WTC11 (cell line): ENCODE measurements around the gene PTPRS. TPM values are rescaled to one million over a fixed set of nuclear protein-coding genes. Genes with fewer than 3 reads are reported as not detected.
"Not testable (repeated sequence)": the region's sequence is repeated elsewhere in the genome, so short reads cannot be mapped to it uniquely, and the experiment has no call there.

ENCODE experiments used
- ATAC-seq: fragments of 200-7000 bp; cut with Tn5 transposase; 2 replicates; pipeline ENCODE4 v1.10.0; 2021; ENCODE audit warnings: mild to moderate bottlenecking, moderate library complexity
- CTCF ChIA-PET: fragments of 300-600 bp; sonication (Branson Sonifier 250); formaldehyde crosslinking; loops from one replicate; lab custom pipeline; 2021; ENCODE audit warnings: antibody characterized with exemption; lab: Charles Lee
- POLR2A ChIA-PET: fragments of 350-600 bp; sonication (Branson Sonifier 250); formaldehyde crosslinking; loops from one replicate; lab custom pipeline; 2021; ENCODE audit warnings: antibody characterized with exemption; lab: Charles Lee
- DNase-seq: peaks from one replicate; pipeline ENCODE4 v3.0.0; 2021; ENCODE audit warnings: low spot score
- H3K27ac Mint-ChIP-seq: 2 replicates; pipeline ENCODE4 v1.8.0; 2021; ENCODE audit warnings: mixed read lengths
- H3K27me3 Mint-ChIP-seq: 2 replicates; pipeline ENCODE4 v1.8.0; 2021; ENCODE audit warnings: low read depth, mild to moderate bottlenecking, moderate library complexity, mixed read lengths
- H3K36me3 Mint-ChIP-seq: 2 replicates; pipeline ENCODE4 v1.8.0; 2021; ENCODE audit warnings: mixed read lengths
- H3K4me1 Mint-ChIP-seq: 2 replicates; pipeline ENCODE4 v1.8.0; 2022; ENCODE audit warnings: mixed read lengths
- H3K4me3 Mint-ChIP-seq: 2 replicates; pipeline ENCODE4 v1.8.0; 2021; ENCODE audit warnings: mild to moderate bottlenecking, moderate library complexity, mixed read lengths
- H3K9me3 Mint-ChIP-seq: 2 replicates; pipeline ENCODE4 v1.8.0; 2021; ENCODE audit warnings: mixed read lengths
- ARID4B ChIP-seq: sonication (generic); formaldehyde crosslinking; IDR thresholded peaks from 2 replicates; pipeline ENCODE4 v1.8.0; 2023; ENCODE audit warnings: missing genetic modification reagents, mild to moderate bottlenecking, borderline replicate concordance
- ATF2 ChIP-seq: sonication (generic); formaldehyde crosslinking; IDR thresholded peaks from 2 replicates; pipeline ENCODE4 v1.8.1; 2022; ENCODE audit warnings: low read depth, missing genetic modification reagents, borderline replicate concordance
- ELF4 ChIP-seq: sonication (generic); formaldehyde crosslinking; IDR thresholded peaks from 2 replicates; pipeline ENCODE4 v1.8.1; 2022; ENCODE audit warnings: low read depth, mild to moderate bottlenecking, moderate library complexity, missing genetic modification reagents
- NR1H2 ChIP-seq: sonication (generic); formaldehyde crosslinking; IDR thresholded peaks from 2 replicates; pipeline ENCODE4 v1.9.0; 2021; ENCODE audit warnings: mild to moderate bottlenecking, moderate library complexity, missing genetic modification reagents
- NR3C1 ChIP-seq: sonication (generic); formaldehyde crosslinking; conservative IDR thresholded peaks from 2 replicates; pipeline ENCODE4 v1.8.1; 2023; ENCODE audit warnings: low read depth, mild to moderate bottlenecking, missing genetic modification reagents
- SP1 ChIP-seq: sonication (generic); formaldehyde crosslinking; conservative IDR thresholded peaks from 2 replicates; pipeline ENCODE4 v1.8.1; 2022; ENCODE audit warnings: missing genetic modification reagents
- STAT6 ChIP-seq: sonication (generic); formaldehyde crosslinking; conservative IDR thresholded peaks from 2 replicates; pipeline ENCODE4 v1.8.1; 2023; ENCODE audit warnings: mild to moderate bottlenecking, low read depth, missing genetic modification reagents, moderate library complexity
- USF1 ChIP-seq: sonication (generic); formaldehyde crosslinking; IDR thresholded peaks from 2 replicates; pipeline ENCODE4 v1.8.0; 2022; ENCODE audit warnings: mild to moderate bottlenecking, missing genetic modification reagents
- ZNF219 ChIP-seq: sonication (generic); formaldehyde crosslinking; IDR thresholded peaks from 2 replicates; pipeline ENCODE4 v1.8.0; 2023; ENCODE audit warnings: missing genetic modification reagents, mild to moderate bottlenecking, borderline replicate concordance
- ZNF512 ChIP-seq: sonication (generic); formaldehyde crosslinking; IDR thresholded peaks from 2 replicates; pipeline ENCODE4 v1.8.1; 2022; ENCODE audit warnings: missing genetic modification reagents, borderline replicate concordance
- ZSCAN18 ChIP-seq: fragments of 250-450 bp; sonication (Bioruptor Pico); IDR thresholded peaks from 2 replicates; pipeline ENCODE4 v2.1.2; 2022; ENCODE audit warnings: mild to moderate bottlenecking, moderate library complexity
- total RNA-seq: library from RNA; stranded (reverse); gene quantifications from 3 replicates; pipeline ENCODE4 v1.2.3, GENCODE V29; 2021

Gene PTPRS
- total RNA-seq, 1 experiment from 2014 or later, result 201 TPM

- TF ChIP-seq ELF4 (CRISPR knock-in tag), result no peak
- TF ChIP-seq ZNF512 (CRISPR knock-in tag), result no peak
- TF ChIP-seq USF1 (CRISPR knock-in tag), result no peak
- TF ChIP-seq ATF2 (CRISPR knock-in tag), result no peak
- no peak for TF ChIP-seq ZSCAN18 (CRISPR knock-in tag)
- no peak for TF ChIP-seq NR1H2 (CRISPR knock-in tag)
- no peak for TF ChIP-seq ZNF219 (CRISPR knock-in tag)
- TF ChIP-seq NR3C1, result no peak
- TF ChIP-seq STAT6 (CRISPR knock-in tag), result no peak
- no peak for TF ChIP-seq ARID4B (CRISPR knock-in tag)
- H3K36me3 Mint-ChIP-seq, result no peaks in the 10 kb centered on the region
- no peak for ATAC-seq
- DNase-seq, result no peak
- H3K9me3 Mint-ChIP-seq, result no peaks in the 10 kb centered on the region
- no peak overlapping the region for H3K27ac Mint-ChIP-seq
- ChIA-PET POLR2A (no interaction called here), CTCF (no interaction called here)
- H3K27me3 Mint-ChIP-seq, result no peaks in the 10 kb centered on the region; the same call in 1 of the 2 replicates
- no peak overlapping the region for H3K4me3 Mint-ChIP-seq
- peaks cover 3% of the 10 kb centered on the region for H3K4me1 Mint-ChIP-seq
Measured at GRCh38 chr19:5365905-5366304, 25.3 kb upstream of the PTPRS start.

GRCh38 chr19:5364674-5365073 lies 24.1 kb upstream of the PTPRS start:
- Mint-ChIP-seq H3K4me3 (no peak overlapping the region), H3K9me3 (no peaks in the 10 kb centered on the region), H3K27ac (no peak overlapping the region), H3K36me3 (no peaks in the 10 kb centered on the region), H3K4me1 (peaks cover 3% of the 10 kb centered on the region), H3K27me3 (no peaks in the 10 kb centered on the region; the same call in 1 of the 2 replicates)
- DNase-seq, result peak; percentile 63
- ATAC-seq, result peak; percentile 99
- ChIA-PET CTCF (interaction anchor here (0.9 to 1.5 kb wide), 13 partner anchors 11 to 216 kb away, joined by 3 to 9 read pairs (median 3); partner anchors contain the start of gene TINCR), POLR2A (interaction anchor here (0.7 kb wide), 1 partner anchor 150 kb away, joined by 7 read pairs; no protein-coding TSS in a partner anchor)
- peak; percentile 34; the same call in 1 of the 2 replicates for TF ChIP-seq SP1
- no peak for TF ChIP-seq USF1 (CRISPR knock-in tag)

GRCh38 chr19:5361839-5362238 lies 21.2 kb upstream of the PTPRS start:
- H3K27ac Mint-ChIP-seq, POLR2A ChIA-PET, DNase-seq, H3K4me3 Mint-ChIP-seq, CTCF ChIA-PET, H3K36me3 Mint-ChIP-seq, ATAC-seq, H3K9me3 Mint-ChIP-seq: not testable (repeated sequence)
- Mint-ChIP-seq H3K4me1 (peaks cover 11% of the 10 kb centered on the region), H3K27me3 (peaks cover 14% of the 10 kb centered on the region)
